GM04504 (cell line): ENCODE measurements around the gene C7orf25.
"Not testable (repeated sequence)": the region's sequence is repeated elsewhere in the genome, so short reads cannot be mapped to it uniquely, and the experiment has no call there.

Experiments used
- DNase-seq: peaks from one replicate; pipeline ENCODE4 v3.0.0-alpha.2; 2012; ENCODE audit warnings: low read depth

Gene C7orf25

DNA sequence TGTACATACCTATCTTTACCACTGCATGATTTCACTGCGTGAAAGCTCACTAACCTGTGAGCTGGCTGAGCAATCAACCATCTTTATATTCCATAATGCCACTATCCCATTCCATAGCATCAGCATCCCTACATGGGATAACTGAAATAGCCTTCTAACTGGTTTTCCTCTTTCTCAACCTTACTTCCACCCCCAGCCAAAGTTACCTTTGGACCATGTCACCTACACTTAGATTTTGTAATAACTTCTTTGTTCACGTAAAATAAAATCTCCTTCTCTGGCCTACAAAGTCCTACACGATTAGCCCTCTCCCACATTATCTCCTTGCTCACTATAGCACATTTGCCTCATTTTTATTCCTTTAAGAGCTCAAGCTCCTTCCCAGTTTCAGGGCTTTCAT, 17.6 kb upstream of the C7orf25 start:
- no peak for DNase-seq

DNA sequence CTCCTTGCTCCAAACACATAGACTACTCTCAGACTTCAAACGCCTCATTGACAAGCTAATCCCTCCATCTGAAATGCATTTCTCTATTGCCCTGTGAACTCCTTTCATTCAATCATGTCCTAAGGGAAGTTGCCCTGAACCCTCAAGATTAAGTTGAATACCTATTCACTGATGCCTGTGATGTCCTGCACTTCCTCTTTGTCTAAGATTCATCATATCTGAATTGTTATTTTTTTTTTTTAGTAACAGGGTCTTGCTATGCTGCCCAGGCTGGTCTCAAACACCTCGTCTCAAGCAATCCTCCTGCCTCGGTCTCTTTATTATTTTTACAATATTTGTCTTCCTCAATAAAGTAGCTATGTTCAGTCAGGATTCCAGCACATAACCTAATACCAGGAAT, 16.9 kb upstream of the C7orf25 start:
- no peak for DNase-seq

DNA sequence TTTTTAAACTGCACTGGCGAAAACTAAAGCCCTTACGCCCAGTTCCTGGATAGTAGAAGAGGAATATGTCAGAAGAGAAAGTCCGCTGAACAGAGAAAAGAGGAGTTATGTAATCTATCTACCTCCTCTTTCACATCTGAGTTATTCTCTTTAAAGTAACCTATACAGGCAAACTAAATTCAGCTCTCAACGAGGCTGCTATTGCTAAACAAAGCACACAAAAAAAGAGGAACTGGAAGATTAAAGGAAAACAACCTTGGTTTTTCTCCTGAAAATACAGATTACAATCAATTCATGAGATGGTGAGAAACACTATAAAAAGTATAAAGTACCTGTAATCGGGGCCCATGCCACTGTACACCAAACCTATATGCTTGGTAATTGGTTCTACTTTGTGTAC, 14.3 kb upstream of the C7orf25 start:
- no peak for DNase-seq

DNA sequence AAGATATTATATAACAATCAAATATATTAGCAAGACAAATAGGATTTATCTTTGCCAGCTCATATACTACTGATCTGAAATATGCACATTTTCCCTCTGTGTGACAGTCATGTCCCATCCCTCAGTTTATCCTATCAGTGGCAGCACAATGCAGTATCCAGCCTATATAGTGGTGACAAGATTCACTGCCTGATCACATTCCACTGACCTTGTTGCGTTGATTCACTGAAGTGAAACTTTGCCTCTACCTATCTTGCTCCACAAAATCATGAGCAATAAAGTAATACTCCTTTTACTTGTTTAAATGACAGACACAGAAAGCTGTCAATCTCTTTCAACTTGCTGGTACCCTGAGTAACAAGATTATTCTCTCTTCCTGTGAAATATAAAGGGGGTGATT, 13.8 kb upstream of the C7orf25 start:
- no peak for DNase-seq

DNA sequence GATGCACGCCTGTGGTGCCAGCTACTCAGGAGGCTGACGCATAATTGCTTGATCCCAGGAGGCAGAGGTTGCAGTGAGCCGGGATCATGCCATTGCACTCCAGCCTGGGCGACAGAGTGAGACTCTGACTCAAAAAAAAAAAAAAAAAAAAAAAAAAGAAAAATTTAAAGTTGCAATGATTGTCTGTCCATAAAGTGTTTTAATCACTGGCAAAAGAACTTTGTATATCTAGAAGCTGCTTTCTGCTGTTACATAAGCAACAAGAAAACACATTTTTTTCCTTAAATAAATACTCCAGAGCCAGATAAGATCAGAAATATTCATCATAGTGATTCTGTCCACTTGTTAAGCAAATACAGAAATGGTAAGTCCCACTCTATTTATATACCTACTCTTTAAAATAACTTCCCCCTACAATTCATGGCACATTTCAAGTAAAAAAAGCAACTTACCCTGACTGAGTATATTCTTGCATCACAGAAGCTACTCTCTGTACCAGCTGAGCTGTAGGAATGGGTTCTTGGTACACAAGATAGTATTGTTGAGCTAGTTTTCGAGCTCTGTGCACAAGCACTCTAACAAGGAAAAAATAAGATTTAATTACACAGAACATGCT, 12.5 kb upstream of the C7orf25 start:
- no peak for DNase-seq

DNA sequence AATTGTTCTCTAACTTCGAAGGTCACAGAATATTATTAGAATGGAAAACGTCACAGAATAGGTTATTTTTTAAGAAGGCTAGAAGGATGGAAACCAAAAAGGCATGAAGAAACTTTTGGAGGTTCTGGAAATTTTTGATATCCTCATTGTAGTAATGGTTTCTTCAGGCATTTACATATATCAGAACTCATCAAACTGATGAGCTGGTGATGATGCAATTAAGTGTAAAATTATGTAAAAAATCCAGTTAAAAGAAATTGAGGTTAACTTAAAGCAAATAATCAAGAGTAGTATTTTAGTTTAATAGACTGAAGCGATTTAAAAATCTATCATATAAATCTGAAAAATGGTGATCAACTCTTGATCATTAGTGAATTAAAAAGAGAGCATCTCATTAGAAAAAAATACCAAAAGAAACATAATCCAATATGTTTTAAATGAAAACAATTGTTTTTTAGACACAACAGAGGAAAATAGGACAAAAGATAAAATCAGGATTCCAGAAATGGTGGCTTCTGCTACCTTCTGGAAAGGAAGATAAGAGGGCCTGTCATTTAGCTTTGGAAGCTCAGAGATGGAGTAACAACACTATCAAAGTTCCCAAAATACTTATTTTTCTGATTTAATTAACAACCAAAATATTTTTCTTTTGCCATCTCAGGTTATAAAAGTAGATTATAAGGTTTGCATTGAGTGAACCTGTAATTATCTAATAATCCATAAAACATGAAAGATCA, 10.3 kb upstream of the C7orf25 start:
- no peak for DNase-seq

DNA sequence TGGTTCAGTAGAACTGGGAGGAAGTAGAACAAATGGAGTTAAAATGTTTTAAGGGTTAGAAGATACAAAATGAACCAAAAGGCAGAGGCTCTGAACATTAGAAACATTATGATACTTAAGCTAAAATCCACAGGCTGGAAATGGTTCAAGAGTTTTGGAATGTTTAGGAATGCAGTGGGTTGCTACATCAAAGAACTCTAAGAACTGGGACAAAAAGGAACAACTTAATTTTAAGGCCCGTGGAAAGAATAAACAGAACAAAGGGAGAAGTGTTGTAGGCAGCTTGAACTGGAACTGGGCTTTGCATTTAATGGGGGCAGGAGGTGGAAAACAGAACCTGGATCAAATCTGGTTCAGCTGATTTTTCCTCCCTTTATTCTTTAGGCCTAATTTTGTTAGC, 3.5 kb upstream of the C7orf25 start:
- DNase-seq: no peak

DNA sequence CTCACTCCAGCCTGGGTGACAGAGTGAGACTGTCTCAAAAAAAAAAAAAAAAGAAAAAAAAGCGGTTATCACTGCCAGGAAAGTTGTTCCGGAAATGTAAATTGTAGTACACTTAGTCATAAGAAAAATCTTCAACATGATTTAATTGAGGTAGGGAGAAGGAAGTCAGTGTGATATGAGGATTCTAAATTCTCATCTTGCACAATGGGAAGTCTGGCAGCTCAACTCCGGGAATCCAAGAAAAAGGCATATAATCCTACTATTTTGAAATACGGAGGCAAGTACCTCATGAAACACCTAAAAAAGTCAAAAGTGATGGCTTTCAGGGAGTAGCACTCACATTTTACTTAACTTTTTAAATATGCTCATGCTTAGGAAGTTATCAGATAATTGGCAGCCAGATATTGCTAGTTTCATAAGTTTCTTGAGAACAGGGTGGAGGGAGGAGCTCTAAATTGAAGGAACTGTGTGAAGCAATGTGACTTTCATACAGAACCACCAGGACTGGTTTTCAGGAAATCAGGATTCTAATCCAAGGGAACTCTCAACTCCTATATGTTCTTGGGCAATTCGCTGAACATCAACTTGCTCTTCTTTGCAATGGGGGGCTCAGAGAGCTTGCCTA, 2.7 kb upstream of the C7orf25 start:
- DNase-seq: peak; percentile 58

DNA sequence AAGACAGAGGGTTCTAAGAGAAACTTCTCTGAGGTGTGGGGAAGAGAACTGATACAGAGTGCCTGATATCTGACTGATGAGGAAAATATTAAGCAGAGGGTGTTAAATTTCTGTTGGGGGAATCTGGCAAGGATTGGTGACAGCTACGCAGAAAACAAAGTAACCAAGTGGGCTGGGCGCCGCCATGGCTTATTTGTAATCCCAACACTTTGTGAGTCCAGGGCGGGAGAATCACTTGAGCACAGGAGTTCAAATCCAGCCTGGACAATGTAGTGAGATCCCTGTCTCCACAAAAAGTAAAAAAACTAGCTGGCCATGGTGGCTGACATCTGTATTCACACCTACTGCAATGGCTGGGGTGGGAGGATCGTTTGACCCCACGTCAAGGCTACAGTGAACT, 2.1 kb upstream of the C7orf25 start:
- DNase-seq: no peak

DNA sequence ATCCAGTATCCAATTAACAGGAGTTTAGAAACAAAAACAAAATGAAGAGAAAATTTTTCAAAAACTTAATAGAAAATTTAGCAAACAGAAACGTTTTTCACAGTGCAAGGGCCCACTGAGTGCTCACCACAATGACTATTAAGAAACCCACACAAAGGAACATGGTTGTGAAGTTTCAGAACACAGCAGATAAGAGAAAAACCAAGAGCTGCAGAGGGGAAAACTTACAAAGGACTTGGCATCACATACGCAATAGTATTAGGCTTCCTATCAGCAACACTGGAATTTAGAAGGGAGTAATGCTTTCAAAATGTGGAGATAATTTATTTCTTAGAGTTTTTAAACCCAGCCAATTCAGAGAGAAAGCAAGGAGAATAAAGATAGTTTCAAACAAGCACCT, 1.7 kb upstream of the C7orf25 start:
- DNase-seq: no peak

DNA sequence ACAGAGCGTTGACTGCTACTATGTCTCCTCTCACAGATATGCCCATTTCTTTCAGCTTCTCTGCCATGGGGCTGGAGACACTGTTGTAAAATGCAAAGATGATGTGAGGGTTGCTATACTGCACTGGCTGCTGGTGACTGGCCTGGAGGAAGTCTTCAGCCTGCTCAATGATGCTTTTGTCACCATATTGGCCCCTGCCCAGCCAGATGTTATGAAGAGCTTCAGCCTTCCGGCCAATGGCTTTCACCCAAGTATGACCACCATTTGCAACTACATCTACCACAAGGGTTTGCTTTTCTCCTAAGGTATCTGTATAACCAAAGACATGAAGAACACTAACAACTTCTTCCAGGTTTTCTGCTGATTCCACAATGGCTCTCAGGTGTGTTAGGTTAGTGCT, 1.6 kb downstream of the C7orf25 start:
- no peak for DNase-seq

DNA sequence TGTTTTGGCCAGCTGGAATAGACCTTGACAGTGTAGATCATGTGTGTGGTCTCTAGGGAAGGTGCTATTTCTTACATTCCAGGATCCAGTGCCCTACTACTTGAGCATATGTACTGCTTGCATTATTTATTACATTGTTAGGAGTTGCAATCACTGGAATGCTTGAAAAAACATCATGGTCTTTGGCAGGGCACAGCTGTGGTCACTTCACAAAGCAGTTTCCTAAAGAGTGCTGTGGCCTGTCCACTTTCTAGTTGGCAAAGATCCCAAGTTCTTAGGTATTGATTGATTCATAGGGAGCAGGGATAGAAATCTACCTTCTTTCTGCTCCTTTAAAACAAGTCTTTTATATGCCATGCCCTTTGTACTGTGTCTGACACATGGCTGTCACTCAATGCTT, 4.6 kb downstream of the C7orf25 start:
- DNase-seq: no peak

DNA sequence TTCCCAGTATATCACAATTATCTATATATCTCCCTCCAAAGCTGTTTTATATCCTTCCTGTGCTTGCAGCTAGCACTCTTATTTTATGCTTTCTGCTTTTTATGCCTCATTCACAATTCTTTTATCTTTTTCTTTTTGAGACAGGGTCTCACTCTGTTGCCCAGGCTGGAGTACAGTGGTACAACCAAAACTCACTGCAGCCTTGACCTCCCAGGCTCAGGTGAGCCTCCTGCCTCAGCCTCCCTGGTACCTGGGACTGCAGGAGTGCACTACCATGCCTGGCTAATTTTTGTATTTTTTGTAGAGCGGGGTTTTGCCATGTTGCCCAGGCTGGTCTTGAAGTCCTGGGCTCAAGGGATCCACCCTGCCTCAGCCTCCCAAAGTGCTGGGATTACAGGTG, 5.7 kb downstream of the C7orf25 start:
- no peak for DNase-seq

DNA sequence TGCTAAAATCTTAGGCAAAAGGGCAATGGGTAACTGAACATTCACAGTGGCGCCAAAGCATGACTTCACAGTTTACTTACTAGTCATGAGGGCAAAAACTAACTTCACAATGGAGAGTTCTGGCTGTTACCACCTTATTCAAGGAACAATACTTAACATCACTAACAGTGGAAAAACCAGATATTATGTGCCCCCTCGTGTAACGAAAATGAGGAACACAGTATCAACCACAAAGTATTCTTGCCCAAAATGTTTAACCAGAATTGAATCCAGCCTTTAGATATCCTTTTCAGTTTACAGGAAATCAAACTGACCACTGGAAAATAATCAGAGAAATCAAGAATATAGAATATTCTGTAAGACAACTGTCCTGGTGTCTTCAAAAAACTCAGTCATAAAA, 9.5 kb downstream of the C7orf25 start:
- no peak for DNase-seq

DNA sequence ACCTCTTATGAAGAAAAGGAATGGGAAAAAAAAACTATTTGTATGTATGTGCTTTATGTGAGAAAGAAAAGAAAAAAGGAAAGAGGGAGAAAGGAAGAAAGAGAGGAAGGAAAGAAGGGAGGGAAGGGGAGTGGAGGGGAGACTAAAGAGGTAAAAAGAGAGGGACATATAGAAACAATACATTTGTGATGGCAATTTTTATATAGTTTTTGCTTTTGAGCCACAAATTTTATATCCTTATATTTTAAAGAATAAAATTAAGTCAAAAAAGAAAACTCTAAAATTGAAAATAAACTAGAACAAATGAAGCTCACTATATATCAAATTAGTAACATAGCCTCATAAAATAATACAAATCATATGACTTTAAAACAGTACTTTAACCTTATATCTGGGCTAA, 11.0 kb downstream of the C7orf25 start:
- DNase-seq: no peak

DNA sequence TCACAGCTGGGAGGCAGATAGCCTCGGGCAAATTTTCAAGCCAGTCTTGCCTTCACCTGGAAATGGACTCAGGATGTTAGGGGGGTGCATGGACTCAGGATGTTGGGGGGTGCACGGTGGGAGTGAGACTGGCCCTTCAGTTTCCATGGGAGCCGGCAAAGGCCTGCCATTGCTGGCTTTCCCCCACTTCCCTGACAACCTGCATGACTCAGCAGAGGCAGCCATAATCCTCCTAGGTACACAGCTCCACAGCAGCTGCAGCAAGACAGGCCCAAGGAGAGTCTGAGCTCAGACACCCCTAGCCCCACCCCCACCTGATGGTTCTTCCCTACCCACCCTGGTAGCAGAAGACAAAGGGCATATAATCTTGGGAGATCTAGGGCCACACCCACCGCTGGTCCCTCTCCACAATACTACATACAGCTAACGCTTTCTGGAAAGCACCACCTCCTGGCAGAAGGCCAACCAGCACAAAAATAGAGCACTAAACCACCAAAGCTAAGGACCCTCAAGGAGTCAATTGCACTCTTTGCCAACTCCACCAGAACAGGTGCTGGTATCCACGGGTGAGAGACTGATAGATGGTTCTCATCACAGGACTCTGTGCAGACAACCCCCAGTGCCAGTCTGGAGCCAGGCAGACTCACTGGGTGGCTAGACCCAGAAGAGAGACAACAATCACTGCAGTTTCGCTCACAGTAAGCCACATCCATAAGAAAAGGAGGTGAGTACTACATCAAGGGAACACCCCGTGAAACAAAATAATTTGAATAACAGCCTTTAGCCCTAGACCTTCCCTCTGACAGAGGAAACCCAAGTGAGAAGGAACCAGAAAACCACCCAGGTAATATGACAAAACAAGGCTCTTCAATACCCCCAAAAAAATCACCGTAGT, 18.3 kb downstream of the C7orf25 start:
- no peak for DNase-seq

DNA sequence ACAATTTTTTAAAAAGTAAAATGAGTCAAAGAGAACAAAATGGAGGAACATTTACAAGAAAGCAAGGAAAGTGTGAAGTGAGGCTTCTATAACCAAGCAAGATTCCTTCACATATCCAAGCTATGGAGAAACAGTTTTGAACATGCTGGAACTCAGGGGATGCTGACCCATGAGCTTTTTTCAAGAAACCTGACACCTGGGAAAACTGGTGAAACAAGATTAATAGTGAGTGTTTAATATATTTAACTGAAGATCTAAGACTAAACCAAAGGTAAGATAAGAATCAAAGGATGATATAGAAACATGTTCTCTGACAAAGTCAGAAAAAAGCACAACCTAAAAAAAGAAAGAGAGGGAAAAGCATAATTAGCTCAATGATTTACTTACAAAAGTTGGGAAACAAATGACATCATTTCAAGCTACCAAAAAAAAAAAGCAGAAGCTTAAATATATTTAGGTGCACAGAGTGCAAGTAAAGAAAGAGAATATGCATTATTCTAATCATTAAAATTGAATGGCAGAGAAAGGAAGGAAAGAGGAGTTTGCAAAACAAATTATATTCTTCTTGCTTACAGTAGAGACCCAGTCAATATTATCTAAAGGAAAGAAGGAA, 24.9 kb downstream of the C7orf25 start:
- no peak for DNase-seq

DNA sequence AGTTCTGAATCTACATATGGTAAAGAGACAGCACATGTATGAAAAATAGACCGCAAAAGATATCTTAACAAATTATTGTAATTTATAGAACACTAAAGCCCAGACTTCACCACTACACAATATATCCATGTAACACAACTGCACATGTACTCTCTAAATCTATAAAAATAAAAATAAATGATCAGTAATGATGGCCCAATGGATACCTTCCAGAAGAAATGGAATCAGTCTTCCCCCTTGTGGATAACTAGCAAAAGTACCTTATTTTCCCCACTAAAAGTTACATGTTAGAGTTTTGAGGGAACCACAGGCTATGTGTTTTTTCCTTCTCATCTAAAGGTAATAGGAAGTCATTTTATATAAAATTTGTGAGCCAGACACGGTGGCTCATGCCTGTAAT, 25.7 kb downstream of the C7orf25 start:
- DNase-seq: no peak

DNA sequence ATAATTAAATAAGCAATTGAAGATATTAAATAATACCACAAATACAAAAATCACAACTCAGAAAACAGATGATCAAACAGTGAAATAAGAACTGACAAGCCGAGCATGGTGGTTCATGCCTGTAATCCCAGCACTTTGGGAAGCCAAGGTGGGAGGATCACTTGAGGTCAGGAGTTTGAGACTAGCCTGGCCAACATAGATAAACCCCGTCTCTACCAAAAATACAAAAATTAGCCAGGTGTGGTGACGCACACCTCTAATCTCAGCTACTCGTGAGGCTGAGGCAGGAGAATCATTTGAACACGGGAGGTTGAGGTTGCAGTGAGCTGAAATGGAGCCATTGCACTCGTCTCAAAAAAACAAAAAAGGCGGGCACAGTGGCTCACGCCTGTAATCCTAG, 26.7 kb downstream of the C7orf25 start:
- DNase-seq: not testable (repeated sequence)

DNA sequence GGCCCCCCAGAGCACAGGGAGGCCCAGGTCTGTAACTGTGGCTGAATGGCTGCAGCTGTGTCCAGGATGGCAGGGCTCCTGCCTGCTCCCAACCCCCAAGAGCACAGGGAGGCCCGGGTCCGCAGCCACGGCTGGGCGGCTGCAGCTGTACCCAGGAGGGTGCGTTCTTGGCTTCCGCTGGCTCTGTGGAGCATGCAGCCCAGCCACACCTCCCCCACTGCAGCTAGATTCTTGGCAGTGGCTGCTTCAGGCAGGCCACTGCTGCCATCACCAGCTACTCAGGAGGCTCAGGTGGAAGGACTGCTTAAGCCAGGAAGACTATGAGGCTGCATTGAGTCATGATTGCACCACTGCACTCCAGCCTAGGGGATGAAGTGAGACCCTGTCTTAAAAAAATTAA, 27.9 kb downstream of the C7orf25 start:
- no peak for DNase-seq

DNA sequence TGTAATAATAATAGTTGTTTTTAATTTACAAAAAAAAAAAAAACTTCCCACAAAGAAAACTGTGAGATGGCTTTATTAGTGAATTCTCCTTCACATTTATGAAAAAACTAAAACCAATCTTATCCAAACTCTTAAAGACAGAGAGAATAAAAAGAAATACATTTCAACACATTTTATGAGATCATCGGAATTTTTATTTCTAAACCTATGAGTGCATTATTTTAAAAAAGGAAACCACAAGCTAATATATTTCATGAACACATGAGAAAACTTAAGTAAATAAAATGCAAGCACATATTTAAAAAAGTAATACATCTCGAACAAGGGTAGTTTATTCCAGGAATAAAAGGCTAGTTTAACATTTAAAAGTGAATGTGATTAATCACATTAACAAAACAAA, 31.5 kb downstream of the C7orf25 start:
- no peak for DNase-seq

DNA sequence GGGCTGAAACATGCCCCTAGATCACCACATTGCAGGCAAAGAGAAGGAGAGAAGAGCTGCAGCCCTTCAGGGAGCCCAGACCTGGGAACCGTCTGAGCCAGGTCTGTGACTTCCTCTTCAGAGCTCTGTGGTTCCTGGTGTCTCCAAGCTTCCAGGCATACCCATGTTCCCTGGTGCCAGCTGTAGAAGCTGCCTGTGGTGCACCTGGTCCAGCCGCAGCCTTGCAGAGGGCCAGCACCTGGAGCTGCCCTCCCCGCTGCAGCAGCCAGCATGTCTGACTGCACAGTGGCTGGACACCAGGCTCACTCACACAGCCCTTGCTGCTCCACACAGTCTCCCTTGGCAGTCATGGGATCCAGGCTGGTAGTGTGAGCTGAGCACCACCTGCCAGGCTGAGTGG, 33.6 kb downstream of the C7orf25 start:
- DNase-seq: no peak
